ENCODE results near the gene UCP3.
A peak's percentile ranks its signal among the peaks of the same experiment; 100 is the strongest.

The UCP3 gene

GRCh38 chr11:74044538-74044937 is 35.7 kb upstream of the UCP3 start:
- TF ChIP-seq, protein P1, sequence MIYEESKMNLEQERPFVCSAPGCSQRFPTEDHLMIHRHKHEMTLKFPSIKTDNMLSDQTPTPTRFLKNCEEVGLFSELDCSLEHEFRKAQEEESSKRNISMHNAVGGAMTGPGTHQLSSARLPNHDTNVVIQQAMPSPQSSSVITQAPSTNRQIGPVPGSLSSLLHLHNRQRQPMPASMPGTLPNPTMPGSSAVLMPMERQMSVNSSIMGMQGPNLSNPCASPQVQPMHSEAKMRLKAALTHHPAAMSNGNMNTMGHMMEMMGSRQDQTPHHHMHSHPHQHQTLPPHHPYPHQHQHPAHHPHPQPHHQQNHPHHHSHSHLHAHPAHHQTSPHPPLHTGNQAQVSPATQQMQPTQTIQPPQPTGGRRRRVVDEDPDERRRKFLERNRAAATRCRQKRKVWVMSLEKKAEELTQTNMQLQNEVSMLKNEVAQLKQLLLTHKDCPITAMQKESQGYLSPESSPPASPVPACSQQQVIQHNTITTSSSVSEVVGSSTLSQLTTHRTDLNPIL (CRISPR knock-in tag; IDR thresholded peaks at IDR 0.05; ENCODE audit: low read depth) = no peak
- TF ChIP-seq TCF4 (CRISPR knock-in tag; IDR thresholded peaks at IDR 0.05; ENCODE audit: borderline replicate concordance) = peak; percentile 23; the same call in 1 of the 2 replicates
- TF ChIP-seq BACH2 (CRISPR knock-in tag; IDR thresholded peaks at IDR 0.05; ENCODE audit: borderline replicate concordance) = no peak
- TF ChIP-seq, protein P2, sequence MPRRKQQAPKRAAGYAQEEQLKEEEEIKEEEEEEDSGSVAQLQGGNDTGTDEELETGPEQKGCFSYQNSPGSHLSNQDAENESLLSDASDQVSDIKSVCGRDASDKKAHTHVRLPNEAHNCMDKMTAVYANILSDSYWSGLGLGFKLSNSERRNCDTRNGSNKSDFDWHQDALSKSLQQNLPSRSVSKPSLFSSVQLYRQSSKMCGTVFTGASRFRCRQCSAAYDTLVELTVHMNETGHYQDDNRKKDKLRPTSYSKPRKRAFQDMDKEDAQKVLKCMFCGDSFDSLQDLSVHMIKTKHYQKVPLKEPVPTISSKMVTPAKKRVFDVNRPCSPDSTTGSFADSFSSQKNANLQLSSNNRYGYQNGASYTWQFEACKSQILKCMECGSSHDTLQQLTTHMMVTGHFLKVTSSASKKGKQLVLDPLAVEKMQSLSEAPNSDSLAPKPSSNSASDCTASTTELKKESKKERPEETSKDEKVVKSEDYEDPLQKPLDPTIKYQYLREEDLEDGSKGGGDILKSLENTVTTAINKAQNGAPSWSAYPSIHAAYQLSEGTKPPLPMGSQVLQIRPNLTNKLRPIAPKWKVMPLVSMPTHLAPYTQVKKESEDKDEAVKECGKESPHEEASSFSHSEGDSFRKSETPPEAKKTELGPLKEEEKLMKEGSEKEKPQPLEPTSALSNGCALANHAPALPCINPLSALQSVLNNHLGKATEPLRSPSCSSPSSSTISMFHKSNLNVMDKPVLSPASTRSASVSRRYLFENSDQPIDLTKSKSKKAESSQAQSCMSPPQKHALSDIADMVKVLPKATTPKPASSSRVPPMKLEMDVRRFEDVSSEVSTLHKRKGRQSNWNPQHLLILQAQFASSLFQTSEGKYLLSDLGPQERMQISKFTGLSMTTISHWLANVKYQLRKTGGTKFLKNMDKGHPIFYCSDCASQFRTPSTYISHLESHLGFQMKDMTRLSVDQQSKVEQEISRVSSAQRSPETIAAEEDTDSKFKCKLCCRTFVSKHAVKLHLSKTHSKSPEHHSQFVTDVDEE (CRISPR knock-in tag; IDR thresholded peaks at IDR 0.05) = no peak
- TF ChIP-seq, protein P3, sequence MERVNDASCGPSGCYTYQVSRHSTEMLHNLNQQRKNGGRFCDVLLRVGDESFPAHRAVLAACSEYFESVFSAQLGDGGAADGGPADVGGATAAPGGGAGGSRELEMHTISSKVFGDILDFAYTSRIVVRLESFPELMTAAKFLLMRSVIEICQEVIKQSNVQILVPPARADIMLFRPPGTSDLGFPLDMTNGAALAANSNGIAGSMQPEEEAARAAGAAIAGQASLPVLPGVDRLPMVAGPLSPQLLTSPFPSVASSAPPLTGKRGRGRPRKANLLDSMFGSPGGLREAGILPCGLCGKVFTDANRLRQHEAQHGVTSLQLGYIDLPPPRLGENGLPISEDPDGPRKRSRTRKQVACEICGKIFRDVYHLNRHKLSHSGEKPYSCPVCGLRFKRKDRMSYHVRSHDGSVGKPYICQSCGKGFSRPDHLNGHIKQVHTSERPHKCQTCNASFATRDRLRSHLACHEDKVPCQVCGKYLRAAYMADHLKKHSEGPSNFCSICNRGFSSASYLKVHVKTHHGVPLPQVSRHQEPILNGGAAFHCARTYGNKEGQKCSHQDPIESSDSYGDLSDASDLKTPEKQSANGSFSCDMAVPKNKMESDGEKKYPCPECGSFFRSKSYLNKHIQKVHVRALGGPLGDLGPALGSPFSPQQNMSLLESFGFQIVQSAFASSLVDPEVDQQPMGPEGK (CRISPR knock-in tag; IDR thresholded peaks at IDR 0.05; ENCODE audit: borderline replicate concordance) = no peak
- no peak for TF ChIP-seq ZNF565 (CRISPR knock-in tag; conservative IDR thresholded peaks at IDR 0.05; ENCODE audit: low read depth)
- TF ChIP-seq ESRRG (CRISPR knock-in tag; IDR thresholded peaks at IDR 0.05) = no peak
- no peak for TF ChIP-seq ZFP30 (CRISPR knock-in tag; IDR thresholded peaks at IDR 0.05)
- TF ChIP-seq ZNF70 (CRISPR knock-in tag; IDR thresholded peaks at IDR 0.05) = peak; percentile 60
- TF ChIP-seq CSDC2 (CRISPR knock-in tag; IDR thresholded peaks at IDR 0.05) = no peak
- ATAC-seq = no peak

DNA sequence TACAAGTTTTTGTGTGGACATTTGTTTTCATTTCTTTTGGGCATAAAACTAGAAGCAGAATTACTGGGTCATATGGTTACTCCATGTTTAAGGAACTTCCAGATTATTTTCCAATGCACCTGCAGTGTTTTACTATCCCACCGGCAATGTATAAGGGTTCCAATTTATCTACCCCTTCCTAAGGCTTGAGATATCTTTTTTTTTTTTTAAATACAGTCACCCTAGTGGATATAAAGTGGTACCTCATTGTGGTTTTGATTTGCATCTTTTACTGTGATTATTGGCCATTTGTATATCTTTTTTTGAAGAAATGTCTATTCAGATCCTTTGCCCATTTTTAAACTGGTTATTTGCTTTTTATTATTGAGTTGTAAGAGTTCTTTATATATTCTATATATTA is 34.6 kb upstream of the UCP3 start:
- no peak for ATAC-seq
- TF ChIP-seq ZFP30 (CRISPR knock-in tag; IDR thresholded peaks at IDR 0.05) = no peak
- TF ChIP-seq POU6F1 (CRISPR knock-in tag; IDR thresholded peaks at IDR 0.05; ENCODE audit: borderline replicate concordance, low read depth) = no peak
- no peak for TF ChIP-seq OSR1 (CRISPR knock-in tag; IDR thresholded peaks at IDR 0.05)
- TF ChIP-seq CSDC2 (CRISPR knock-in tag; IDR thresholded peaks at IDR 0.05) = no peak
- no peak for TF ChIP-seq TCF4 (CRISPR knock-in tag; IDR thresholded peaks at IDR 0.05; ENCODE audit: borderline replicate concordance)
- no peak for TF ChIP-seq PPARA (CRISPR knock-in tag; IDR thresholded peaks at IDR 0.05; ENCODE audit: borderline replicate concordance)
- TF ChIP-seq BACH2 (CRISPR knock-in tag; IDR thresholded peaks at IDR 0.05; ENCODE audit: borderline replicate concordance) = no peak

DNA sequence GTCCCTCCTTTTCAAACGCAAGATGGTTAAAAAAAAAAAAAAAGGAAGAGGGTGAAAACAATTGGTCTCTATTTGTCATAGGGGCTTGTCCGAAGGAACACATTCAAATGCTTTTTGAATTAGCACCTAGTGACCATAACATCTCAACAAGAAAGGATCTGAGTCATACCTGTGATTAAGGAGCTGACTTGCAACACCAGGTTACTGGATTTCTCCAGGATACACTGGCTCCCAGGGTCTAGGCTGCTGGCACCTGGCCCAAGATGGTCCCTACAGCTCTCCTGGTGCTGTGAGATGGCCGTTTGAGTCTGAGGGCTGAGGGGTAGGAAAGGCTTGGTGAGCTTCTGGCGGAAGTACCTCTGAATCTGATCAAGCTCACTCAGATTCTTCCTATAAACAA is 28.4 kb upstream of the UCP3 start:
- TF ChIP-seq ZNF565 (CRISPR knock-in tag; conservative IDR thresholded peaks at IDR 0.05; ENCODE audit: low read depth) = no peak
- no peak for TF ChIP-seq ZFP30 (CRISPR knock-in tag; IDR thresholded peaks at IDR 0.05)
- TF ChIP-seq PPARA (CRISPR knock-in tag; IDR thresholded peaks at IDR 0.05; ENCODE audit: borderline replicate concordance) = no peak
- no peak for ATAC-seq

- ATAC-seq = no peak
- TF ChIP-seq TOX (CRISPR knock-in tag; IDR thresholded peaks at IDR 0.05; ENCODE audit: borderline replicate concordance) (no peak), CSDC2 (CRISPR knock-in tag; IDR thresholded peaks at IDR 0.05) (no peak), POU6F1 (CRISPR knock-in tag; IDR thresholded peaks at IDR 0.05; ENCODE audit: borderline replicate concordance, low read depth) (no peak), OSR1 (CRISPR knock-in tag; IDR thresholded peaks at IDR 0.05) (no peak), ZFP3 (CRISPR knock-in tag; IDR thresholded peaks at IDR 0.05) (no peak), TCF4 (CRISPR knock-in tag; IDR thresholded peaks at IDR 0.05; ENCODE audit: borderline replicate concordance) (no peak), SNAI2 (CRISPR knock-in tag; IDR thresholded peaks at IDR 0.05) (no peak), GLIS3 (CRISPR knock-in tag; IDR thresholded peaks at IDR 0.05) (no peak), ARNTL (CRISPR knock-in tag; IDR thresholded peaks at IDR 0.05; ENCODE audit: borderline replicate concordance, low read depth) (no peak), ZNF70 (CRISPR knock-in tag; IDR thresholded peaks at IDR 0.05) (no peak), ZNF565 (CRISPR knock-in tag; conservative IDR thresholded peaks at IDR 0.05; ENCODE audit: low read depth) (no peak), PPARA (CRISPR knock-in tag; IDR thresholded peaks at IDR 0.05; ENCODE audit: borderline replicate concordance) (no peak), ISL1 (CRISPR knock-in tag; IDR thresholded peaks at IDR 0.05) (no peak), ZNF8 (CRISPR knock-in tag; IDR thresholded peaks at IDR 0.05) (no peak)
- TF ChIP-seq, protein P4, sequence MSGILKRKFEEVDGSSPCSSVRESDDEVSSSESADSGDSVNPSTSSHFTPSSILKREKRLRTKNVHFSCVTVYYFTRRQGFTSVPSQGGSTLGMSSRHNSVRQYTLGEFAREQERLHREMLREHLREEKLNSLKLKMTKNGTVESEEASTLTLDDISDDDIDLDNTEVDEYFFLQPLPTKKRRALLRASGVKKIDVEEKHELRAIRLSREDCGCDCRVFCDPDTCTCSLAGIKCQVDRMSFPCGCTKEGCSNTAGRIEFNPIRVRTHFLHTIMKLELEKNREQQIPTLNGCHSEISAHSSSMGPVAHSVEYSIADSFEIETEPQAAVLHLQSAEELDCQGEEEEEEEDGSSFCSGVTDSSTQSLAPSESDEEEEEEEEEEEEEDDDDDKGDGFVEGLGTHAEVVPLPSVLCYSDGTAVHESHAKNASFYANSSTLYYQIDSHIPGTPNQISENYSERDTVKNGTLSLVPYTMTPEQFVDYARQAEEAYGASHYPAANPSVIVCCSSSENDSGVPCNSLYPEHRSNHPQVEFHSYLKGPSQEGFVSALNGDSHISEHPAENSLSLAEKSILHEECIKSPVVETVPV (CRISPR knock-in tag; IDR thresholded peaks at IDR 0.05) = no peak
- TF ChIP-seq, protein P3 (CRISPR knock-in tag; IDR thresholded peaks at IDR 0.05; ENCODE audit: borderline replicate concordance) = no peak
Observed at GRCh38 chr11:74035264-74035663, 26.4 kb upstream of the UCP3 start.

Data from SK-N-SH treated with all-trans-retinoic acid at 6 μM for 48 hours (cell line).